HG02938 (cell line): ENCODE results near the gene TADA2A.

ENCODE experiments used
- ATAC-seq: cut with Tn5 transposase; IDR thresholded peaks from one replicate; pipeline ENCODE4 v1.9.1; 2021; ENCODE audit warnings: mild to moderate bottlenecking, moderate library complexity; ENCODE audit not compliant: unreplicated experiment

Gene TADA2A

GRCh38 chr17:37519251-37519985 lies 112.7 kb downstream of the TADA2A start:
- ATAC-seq, result no peak

GRCh38 chr17:37520174-37520573 lies 113.5 kb downstream of the TADA2A start:
- ATAC-seq, result no peak

DNA sequence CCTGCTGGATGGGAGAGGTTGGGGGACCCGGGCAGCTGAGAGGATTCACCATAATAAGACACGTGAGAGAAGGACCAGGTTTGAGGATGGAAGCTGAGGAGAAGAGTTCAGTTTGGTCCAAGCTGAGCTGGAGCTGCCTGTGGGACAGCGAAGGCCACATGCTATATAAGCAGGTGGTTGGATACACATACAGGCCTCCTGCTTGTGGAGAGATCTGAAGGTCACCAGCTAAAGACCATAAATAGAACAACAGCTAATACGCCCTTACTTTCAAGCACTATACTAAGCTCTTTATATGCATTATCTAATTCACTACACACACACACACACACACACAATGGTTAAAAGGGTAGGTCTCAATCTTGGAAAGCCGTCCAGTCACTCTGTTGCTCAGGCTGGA lies 115.1 kb downstream of the TADA2A start:
- no peak for ATAC-seq

DNA sequence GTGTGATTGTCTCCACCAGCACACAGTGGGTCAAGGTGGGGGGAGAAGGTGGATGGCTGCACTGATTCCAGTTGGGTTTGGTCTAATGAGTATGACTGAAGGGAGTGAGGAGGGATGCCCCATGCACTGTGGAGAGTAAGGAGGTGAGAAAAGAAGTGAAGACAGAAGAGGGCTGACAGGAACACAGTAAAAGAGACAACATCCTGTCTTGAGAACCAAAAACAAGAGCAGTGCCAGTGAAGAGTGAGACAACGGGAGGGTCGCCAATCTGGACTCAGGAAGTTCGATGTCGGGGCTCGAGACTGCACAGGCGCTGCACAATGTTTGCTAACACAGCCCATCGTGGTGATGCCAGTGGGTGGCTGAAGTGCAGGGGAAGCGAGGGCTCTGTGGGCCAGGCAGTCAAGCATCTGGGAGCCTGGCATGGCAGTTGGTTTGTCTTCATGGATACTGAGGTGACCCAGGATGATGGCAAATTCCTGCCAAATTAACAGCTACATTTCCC lies 117.1 kb downstream of the TADA2A start:
- no peak for ATAC-seq

DNA sequence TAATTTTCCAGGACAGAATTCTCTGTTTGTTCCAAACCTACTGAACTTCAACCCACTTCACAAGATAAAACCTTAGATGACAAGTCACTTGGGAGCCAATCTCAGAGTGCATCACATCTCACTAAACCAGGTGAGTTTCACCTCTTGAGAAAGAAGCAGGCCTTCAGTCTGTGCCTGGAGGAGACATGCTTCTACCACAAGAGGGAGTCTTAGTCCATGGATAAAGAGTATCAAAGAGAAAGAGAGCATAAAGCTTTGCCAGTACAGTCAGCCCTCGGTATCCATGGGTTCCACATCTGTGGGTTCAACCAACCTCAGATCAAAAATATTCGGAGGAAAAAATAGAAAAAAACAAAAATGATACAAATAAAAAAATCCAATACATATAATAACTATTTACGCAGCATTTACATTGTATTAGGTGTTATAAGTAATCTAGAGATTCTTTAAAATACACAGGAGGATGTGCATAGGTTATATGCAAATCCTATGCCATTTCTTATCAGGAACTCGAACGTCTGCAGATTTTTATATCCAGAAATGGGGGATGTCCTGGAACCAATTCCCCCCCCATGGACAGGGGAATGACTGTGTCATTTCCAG lies 120.7 kb downstream of the TADA2A start:
- no peak for ATAC-seq
